ENCODE measurements around the gene INO80. TPM values are rescaled to one million over a fixed set of nuclear protein-coding genes. Genes with fewer than 3 reads are reported as not detected.
"Not testable (repeated sequence)": the region's sequence is repeated elsewhere in the genome, so short reads cannot be mapped to it uniquely, and the experiment has no call there.

Gene INO80
- total RNA-seq, 1 donor from 2014 or later: 10.7 TPM

DNA sequence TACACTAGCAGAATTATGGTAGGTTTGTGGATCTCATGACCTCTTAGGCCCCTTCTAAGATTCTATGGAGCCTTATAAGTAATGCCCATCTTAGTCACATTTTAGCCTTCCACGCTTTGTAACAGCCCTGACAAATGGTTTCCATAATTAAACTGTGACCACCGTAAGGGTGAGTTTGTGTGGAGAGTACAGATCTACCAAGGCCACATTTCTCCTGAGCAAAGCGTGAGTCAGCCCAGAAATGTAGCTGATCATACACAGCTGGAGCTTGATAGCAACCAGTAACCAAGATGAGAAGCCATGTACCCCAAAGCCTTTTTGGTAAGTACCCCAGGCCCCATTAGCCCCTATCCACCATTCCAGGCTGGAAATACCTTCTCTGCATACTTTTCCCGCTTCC, 131.1 kb downstream of the INO80 start:
- intact Hi-C loops (cut with DNase I): no loop called here
- DNase-seq (ENCODE audit: missing footprints) (no peak), ATAC-seq (no peak)

DNA sequence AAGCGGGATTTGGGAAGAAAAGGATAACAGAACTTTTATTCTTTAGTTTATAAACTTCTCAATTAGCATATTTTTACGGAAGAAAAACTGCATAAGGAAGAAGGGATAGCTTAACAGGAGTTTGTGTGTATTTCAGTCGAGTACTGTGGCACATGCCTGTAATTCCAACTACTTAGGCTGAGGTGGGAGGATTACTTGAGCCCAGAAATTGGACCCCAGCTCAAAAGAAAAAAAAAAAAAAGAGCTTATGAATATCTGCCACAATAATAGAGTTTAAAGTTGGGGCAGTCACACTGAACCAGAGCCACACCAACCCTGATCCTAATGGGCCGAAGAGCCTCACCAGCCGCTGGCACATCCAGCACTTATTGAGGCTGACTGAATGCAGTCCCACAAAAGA, 131.7 kb downstream of the INO80 start:
- intact Hi-C loops (cut with DNase I): no loop called here
- DNase-seq (ENCODE audit: missing footprints): no peak

DNA sequence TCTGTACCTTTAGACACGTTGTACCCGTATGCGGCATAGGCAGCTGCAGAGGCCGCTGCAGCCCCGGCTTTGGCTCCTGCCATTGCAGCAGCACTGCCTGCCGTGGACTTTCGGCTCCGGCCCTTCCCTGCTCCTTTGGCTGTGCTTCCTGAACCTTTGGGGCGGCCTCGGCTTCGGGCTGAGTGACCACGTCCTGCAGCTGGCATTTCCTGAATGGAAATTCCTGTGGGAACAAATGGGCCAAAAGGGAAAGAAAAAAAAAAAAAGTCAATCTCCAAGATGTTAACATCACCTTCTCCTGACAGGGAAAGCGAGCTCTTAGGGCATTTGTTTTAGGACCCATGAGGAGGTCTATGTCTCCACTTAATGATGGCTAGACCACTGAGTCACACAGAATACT, 133.2 kb downstream of the INO80 start:
- no peak for ATAC-seq
- intact Hi-C loops (cut with DNase I): no loop called here
- no peak for DNase-seq (ENCODE audit: missing footprints)

More for the DNA sequence above, 131.7 kb downstream of the INO80 start:
- no peak for ATAC-seq

DNA sequence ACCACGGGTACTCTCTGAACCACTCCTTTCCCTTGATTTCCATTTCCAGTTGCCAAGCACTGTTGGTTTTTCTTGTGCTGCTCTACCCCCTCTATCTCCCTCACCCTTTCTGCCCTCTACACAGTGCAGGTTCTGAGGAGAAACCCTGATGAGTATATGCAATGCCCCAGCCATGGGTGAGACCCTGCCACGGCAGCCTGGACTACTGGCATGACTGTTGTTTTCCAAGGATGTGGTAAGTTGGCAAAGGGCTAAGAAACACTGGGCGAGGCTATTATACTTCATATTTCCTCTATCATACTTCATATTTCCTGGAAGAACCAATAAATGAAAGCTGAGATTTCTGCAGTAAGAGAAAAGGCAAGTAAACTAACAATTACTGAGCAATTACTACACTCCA, 134.9 kb downstream of the INO80 start:
- no peak for DNase-seq (ENCODE audit: missing footprints)
- intact Hi-C loops (cut with DNase I): no loop called here
- no peak for ATAC-seq

DNA sequence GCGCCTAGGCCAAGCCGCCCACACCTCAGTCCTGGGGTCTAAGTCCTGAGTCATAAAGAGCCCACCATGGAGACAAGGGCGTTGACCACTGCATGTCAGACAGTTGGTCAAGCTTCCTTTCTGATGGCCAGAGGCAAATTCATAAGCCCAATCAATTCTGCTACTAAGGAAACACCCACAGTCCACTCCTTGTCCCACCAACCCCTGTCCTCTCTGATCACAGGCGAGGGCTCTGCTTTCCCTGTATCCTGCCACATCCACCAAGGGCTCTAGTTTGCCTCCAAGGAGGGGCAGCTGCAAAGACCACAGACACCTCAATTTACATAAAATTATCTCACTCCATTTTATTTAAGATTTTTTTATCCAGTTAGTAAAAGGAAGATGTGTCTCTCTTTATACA, 137.5 kb downstream of the INO80 start:
- DNase-seq (ENCODE audit: missing footprints) (no peak), ATAC-seq (no peak)
- intact Hi-C loops (cut with DNase I): no loop called here

DNA sequence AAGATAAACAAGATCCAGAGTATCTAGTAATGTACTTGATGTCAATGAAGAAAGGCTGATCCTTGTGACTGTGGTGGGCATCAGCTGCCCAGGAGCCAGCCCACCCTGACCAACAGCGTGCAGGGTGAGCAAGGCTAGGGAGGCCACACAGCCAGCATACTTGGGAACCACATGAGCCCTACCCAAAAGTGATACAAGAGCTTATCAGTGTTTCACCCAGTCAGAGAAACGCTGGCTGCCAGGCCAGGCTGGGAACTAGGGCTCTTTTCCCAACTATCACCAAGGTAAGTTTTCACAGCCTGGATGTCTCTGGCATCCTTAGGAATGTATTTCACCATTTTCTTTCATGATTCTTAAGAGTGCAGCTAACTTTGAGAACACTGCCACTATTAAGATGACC, 137.9 kb downstream of the INO80 start:
- DNase-seq (ENCODE audit: missing footprints): no peak
- intact Hi-C loops (cut with DNase I): no loop called here
- no peak for ATAC-seq

DNA sequence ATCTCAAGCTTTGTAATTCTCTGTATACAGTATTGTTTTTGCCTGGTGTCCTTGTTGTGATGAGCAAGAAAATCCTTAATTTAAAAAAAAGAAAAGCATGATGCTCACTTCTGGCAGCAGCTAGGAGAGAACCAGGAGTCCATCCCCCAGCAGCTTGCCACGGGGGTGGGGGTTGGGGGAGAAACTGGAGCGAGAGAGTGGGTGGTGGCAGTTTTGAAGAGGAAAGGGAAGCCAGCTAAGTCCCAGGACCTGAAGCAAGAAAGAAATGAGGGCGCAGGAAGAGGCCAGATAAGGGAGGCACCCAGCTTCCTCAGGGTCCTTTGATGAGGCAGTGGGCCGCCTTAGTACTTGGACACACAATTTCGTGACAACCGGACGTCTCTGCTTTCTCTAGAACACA, 139.3 kb downstream of the INO80 start:
- ATAC-seq: no peak
- intact Hi-C loops (cut with DNase I): no loop called here

DNA sequence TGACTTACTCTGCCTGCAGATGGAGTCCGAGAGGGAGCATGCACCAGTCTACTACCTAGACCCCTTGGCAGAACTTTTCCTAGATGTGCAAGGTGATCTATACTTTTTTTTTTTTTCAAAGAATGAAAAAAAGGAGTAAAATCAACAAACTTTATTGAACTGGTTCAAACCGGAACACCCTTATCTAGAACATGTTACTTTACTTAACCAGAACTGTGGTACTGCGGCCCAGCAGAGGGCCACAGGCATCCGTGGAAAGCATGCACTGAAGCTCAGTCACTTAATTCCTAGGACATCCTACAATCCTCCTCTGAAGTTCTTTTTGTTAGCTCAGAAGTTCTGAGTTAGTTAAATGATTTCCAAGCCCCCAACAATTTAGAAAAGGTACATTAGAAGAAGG, 141.2 kb downstream of the INO80 start:
- intact Hi-C loops (cut with DNase I): no loop called here
- ATAC-seq (no peak), DNase-seq (ENCODE audit: missing footprints) (no peak)

More for the DNA sequence above, 139.3 kb downstream of the INO80 start:
- DNase-seq (ENCODE audit: missing footprints): no peak

DNA sequence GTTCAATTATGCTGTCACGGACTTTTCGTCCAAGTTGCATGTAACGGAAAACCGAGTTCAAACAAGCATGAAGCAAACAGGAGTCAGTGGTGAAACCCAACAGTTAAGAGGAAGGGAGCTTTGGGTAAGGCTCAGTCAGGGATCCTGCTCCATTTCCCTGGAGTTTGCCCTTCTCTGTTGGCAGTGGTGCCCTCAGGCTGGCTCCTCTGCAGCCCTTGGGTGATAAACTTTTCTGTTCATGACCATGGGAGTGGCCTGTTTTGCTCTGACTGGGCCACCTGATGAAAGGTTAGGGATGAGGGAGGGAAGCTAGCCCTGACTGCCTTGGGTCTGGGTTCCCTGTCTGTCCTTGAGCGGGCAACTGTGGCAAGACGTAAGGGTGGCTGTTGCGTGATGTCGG, 146.7 kb downstream of the INO80 start:
- no peak for ATAC-seq
- no peak for DNase-seq (ENCODE audit: missing footprints)
- intact Hi-C loops (cut with DNase I): no loop called here

DNA sequence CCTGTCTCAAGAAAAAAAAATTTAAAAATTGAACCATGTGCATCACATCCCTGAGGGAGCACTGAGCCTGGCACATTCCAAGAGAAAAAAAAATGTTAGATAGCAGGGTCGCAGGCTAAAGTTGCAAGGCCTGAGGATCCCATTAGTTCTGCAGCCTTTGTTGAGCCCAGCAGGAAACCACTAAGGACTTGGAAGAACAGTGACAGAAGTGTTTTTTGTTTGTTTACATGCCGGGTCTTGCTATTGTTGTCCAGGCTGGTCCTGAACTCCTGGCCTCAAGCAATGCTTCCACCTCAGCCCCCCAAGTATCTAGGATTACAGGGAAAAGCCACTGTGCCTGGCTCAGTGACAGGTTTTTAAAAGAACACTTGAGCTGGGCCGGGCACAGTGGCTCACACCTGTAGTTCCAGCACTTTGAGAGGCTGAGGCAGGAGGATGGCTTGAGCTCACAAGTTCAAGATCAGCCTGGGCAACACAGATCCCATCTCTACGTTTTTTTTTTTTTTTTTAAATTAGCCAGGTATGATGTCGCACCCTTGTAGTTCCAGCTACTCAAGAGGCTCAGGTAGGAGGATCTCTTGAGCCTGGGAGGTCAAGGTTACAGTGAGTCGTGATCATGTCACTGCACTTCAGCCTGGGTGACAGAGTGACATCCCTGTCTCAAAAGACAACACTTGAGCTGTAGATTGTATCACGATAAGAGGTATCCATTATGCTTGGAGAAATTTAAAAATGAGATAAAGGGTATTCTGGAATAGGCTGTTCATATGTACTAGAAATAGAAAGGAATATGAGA, 147.6 kb downstream of the INO80 start:
- intact Hi-C loops (cut with DNase I): no loop called here

DNA sequence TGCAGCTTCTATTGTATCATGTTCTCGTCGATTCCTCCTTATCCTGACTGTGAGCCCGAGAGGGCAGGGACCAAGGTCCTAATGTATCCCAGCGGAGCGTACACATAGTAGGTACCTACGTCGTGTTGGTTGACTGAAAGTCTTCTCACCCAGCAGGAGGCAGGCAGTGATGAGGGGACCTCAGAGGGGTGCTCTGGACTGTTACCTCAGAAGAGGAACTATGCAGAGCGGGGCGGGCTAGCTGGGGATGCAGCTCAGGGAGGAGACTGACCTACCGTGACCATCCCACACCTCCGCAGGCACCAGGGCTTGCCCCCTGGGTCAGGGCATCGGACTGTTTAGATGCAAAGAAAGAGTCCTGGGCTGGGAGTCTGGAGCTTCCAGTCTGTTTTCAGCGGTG, 151.4 kb downstream of the INO80 start:
- DNase-seq (ENCODE audit: missing footprints) (no peak), ATAC-seq (no peak)
- intact Hi-C loops (cut with DNase I): no loop called here

More for the DNA sequence above, 147.6 kb downstream of the INO80 start:
- no peak for DNase-seq (ENCODE audit: missing footprints)
- ATAC-seq: no peak

DNA sequence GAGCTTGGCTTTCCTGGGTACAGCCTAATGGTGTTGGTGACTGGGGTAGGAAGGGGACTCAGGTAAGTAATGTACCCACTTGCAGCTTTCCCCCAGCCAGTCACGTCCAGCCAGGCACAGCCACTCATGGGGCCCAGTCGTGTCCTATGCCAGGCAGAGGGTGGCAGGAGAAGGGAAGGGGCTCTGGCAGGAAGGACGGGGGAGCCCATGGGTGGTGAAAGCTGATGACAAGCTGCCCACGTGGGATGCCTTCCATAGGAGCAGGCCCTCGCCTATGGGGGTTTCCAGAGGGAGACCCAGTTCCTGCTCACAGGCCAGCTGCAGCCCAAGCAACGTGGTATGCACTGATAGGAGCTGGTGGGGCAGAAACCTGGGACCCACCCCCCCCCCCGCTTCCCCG, 152.1 kb downstream of the INO80 start:
- intact Hi-C loops (cut with DNase I): no loop called here
- no peak for DNase-seq (ENCODE audit: missing footprints)
- ATAC-seq: no peak

DNA sequence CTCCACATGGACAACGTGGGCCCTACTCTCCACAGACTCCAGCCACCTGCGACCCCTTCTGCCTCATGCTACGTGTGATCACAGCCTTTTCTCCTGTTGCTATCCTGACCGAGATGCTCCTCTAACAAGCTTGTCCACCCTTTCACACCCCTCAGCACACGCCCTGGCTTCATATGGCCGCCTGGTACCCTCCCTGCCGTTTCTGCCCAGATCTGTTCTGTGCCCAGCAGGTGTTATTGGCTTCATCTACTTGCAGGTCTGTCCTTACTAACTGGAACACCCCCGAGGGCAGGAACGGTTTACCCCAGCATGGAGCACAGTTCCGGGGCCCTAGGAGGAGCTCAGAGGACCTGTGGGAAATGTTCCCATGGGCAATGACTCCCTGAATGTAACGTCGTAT, 152.9 kb downstream of the INO80 start:
- ATAC-seq (no peak), DNase-seq (ENCODE audit: missing footprints) (no peak)
- intact Hi-C loops (cut with DNase I): no loop called here

DNA sequence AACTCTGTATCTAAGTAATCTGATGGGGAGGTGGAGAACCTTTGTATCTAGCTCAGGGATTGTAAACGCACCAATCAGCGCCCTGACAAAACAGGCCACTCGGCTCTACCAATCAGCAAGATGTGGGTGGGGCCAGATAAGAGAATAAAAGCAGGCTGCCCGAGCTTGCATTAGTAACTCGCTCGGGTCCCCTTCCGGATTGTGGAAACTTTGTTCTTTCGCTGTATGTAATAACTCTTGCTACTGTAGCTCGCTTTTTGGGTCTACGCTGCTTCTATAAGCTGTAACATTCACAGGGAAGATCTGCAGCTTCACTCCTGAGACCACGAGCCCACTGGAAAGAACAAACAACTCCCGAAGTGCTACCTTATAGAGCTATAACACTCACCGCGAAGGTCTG, 153.8 kb downstream of the INO80 start:
- DNase-seq (ENCODE audit: missing footprints); ATAC-seq; intact Hi-C loops (cut with DNase I): not testable (repeated sequence)

DNA sequence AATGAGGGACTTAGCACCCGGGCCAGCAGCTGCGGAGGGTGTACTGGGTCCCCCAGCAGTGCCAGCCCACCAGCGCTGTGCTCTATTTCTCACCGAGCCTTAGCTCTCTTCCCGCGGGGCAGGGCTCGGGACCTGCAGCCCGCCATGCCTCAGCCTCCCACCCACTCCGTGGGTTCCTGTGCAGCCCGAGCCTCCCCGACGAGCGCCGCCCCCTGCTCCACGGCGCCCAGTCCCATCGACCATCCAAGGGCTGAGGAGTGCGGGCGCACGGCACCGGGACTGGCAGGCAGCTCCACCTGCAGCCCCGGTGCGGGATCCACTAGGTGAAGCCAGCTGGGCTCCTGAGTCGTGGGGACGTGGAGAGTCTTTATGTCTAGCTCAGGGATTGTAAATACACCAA, 154.3 kb downstream of the INO80 start:
- ATAC-seq; intact Hi-C loops (cut with DNase I); DNase-seq (ENCODE audit: missing footprints): not testable (repeated sequence)

DNA sequence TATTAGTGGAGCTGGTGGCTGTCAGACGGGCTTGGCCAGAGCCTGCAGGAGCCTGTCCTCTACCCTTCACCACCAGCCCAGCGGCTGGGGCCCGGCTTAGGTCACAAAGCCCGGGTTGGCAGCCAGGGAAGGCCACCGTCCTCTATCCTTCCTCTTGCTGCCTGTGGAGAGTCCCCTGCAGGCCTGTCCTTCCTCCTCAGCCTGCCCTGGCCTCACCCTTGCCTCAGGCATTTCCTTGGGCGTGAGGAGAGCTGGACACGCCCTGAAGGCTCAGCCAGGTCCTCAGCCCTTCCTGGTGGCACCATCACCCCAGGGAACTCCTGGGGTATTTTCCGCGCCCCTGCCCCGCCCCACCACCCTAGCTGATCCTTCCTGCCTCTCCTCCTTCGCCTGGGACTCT, 155.2 kb downstream of the INO80 start:
- intact Hi-C loops (cut with DNase I): no loop called here
- DNase-seq (ENCODE audit: missing footprints) (no peak), ATAC-seq (no peak)

DNA sequence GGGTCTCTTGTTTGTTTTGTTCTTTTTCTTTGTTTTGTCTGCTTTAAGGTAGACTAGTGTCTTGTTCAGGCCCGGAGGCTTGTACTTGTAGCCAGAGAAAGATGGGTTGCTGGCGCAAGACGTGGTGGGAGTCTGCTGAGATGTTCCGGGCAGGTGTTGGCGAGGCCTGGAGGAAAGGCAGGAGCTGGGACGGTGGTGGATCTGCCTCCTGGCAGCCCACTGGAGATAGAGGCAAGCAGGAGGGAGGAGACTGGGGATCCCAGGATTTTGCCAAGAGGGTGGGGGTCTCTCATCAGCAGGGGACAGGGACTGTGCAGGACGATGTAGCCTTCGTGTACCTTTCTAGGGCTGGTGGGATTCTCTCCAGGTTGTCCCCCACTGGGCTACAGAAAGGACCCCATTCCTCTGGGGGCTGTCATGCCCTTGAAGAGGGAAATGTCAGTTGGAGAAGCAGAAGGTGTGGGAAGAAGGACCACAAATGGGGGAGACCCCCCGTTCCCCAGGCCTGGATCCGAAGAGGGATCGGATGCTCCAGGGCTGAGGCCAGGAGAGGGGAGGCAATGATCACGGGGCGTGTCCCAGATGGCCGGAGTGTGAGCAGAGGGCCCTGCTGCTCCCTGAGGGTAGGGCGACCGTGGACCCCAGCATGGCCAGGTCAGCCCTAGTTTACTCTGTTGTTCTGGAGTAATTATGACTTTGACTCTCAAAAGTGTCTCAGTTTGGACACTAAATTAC, 155.8 kb downstream of the INO80 start:
- ATAC-seq (no peak), DNase-seq (ENCODE audit: missing footprints) (no peak)
- intact Hi-C loops (cut with DNase I): no loop called here

DNA sequence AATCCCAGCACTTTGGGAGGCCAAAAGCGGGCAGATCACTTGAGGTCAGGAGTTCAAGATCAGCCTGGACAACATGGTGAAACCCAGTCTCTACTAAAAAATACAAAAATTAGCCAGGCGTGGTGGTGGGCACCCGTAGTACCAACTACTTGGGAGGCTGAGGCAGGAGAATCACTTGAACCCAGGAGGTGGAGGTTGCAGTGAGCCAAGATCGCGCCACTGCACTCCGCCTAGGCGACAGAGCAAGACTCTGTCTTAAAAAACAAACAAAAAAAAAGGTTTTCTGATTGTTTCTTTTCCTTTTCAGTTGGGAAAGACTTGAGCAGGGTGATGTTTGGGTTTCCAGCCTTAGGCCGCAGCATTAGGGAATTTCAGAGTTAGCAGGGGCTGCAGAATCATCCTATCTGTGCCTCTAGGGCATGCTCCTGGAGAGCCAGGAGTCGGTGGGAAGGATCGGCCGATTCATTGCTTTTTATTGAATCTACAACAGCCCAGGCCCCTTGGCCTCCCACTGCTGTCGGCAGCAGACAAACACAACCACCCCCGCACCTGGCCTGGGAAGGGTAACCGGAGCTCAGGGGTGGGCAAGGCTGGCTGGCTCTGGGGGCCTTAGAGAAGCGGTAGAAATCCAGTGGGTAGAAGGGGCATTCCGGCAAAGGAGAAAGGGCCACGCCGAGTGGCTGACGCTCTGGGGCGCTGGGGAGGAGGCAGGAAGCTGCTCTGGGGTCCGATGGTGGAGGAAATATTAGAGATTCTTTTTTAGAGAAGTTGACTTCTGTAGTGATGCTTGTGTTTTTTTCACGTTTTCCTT, 156.5 kb downstream of the INO80 start:
- DNase-seq (ENCODE audit: missing footprints) (no peak), ATAC-seq (no peak)
- intact Hi-C loops (cut with DNase I): no loop called here

DNA sequence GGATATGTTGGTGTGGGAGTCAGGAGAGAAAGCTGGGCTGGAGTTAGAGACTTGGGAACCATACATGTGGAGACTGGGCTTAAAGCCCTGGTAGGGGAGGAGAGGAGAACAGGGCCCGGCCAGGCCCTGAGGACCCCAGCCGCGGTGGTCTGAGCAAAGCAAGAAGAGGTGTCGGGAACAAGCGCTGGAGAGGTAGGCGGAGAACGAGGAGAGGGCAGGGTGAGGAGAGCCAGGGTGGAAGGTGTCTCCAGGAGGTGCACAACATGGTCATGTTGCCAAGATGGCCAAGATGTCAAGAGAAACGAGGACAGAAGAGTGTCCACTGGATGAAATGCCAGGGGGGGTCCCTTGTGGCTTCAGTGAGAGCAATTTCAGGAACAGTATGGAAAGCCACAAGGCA, 157.4 kb downstream of the INO80 start:
- intact Hi-C loops (cut with DNase I): no loop called here
- ATAC-seq (no peak), DNase-seq (ENCODE audit: missing footprints) (no peak)

DNA sequence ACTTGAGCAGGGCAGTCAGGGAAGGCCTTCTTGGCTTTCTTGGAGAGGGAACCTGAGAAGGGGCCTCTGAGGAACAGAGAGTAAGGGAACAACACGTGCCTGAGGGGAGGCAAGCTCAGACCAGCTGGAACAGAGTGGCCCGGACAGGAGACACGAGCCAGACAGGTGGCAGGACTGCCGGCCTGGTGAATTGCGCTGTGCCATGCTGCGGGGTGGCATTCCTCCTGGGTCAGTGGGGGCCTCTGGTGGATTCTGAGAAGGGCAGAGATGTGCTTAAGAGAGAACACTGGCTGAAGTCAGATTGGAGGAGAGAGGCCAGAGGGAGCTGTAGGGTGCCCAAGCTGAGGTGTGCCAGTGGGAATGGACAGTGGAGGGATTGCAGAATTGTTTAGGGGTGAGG, 157.9 kb downstream of the INO80 start:
- DNase-seq (ENCODE audit: missing footprints) (no peak), ATAC-seq (no peak)
- intact Hi-C loops (cut with DNase I): no loop called here
